ENCODE data around the gene PLCL1.
"Not testable (repeated sequence)": the region's sequence is repeated elsewhere in the genome, so short reads cannot be mapped to it uniquely, and the experiment has no call there.

The PLCL1 gene

GRCh38 chr2:197810491-197810890, 6.1 kb downstream of the PLCL1 start:
- no peaks in the 10 kb centered on the region for H3K9me3 ChIP-seq (ENCODE audit: control insufficient read depth, insufficient read depth, low read depth, low read length)
- no peaks in the 10 kb centered on the region for H3K36me3 ChIP-seq (ENCODE audit: control insufficient read depth, insufficient read depth, low read length)
- no peak overlapping the region for H3K9ac ChIP-seq (ENCODE audit: low read length)
- no peak overlapping the region for H3K4me3 ChIP-seq (ENCODE audit: low read depth, low read length)
- H3K27ac ChIP-seq (ENCODE audit: low read depth, low read length): no peak overlapping the region
- H3K27me3 ChIP-seq (ENCODE audit: control insufficient read depth, insufficient read depth, low read length): peaks cover 27% of the 10 kb centered on the region
- peaks cover under 1% of the 10 kb centered on the region; the same call in 1 of the 2 replicates for H3K4me1 ChIP-seq (ENCODE audit: control insufficient read depth, insufficient read depth, low read length)

- Histone ChIP-seq H3K4me1 (ENCODE audit: control insufficient read depth, insufficient read depth, low read length) (no peaks in the 10 kb centered on the region), H3K9ac (ENCODE audit: low read length) (no peak overlapping the region), H3K36me3 (ENCODE audit: control insufficient read depth, insufficient read depth, low read length) (no peaks in the 10 kb centered on the region), H3K27ac (ENCODE audit: low read depth, low read length) (no peak overlapping the region), H3K27me3 (ENCODE audit: control insufficient read depth, insufficient read depth, low read length) (0 out of 2 replicates have a peak, but pooled peaks cover 3% of the 10 kb centered on the region), H3K9me3 (ENCODE audit: control insufficient read depth, insufficient read depth, low read depth, low read length) (no peaks in the 10 kb centered on the region), H3K4me3 (ENCODE audit: low read depth, low read length) (no peak overlapping the region)
These were observed 8.8 kb downstream of the PLCL1 start for GRCh38 chr2:197813093-197813787.

GRCh38 chr2:197814526-197814925, 10.1 kb downstream of the PLCL1 start:
- H3K9ac ChIP-seq (ENCODE audit: low read length): no peak overlapping the region
- no peaks in the 10 kb centered on the region for H3K4me1 ChIP-seq (ENCODE audit: control insufficient read depth, insufficient read depth, low read length)
- no peak overlapping the region for H3K4me3 ChIP-seq (ENCODE audit: low read depth, low read length)
- no peaks in the 10 kb centered on the region for H3K36me3 ChIP-seq (ENCODE audit: control insufficient read depth, insufficient read depth, low read length)
- no peak overlapping the region for H3K27ac ChIP-seq (ENCODE audit: low read depth, low read length)
- no peaks in the 10 kb centered on the region for H3K9me3 ChIP-seq (ENCODE audit: control insufficient read depth, insufficient read depth, low read depth, low read length)
- no peaks in the 10 kb centered on the region for H3K27me3 ChIP-seq (ENCODE audit: control insufficient read depth, insufficient read depth, low read length)

- no peaks in the 10 kb centered on the region for H3K9me3 ChIP-seq (ENCODE audit: control insufficient read depth, insufficient read depth, low read depth, low read length)
- H3K36me3 ChIP-seq (ENCODE audit: control insufficient read depth, insufficient read depth, low read length): no peaks in the 10 kb centered on the region
- H3K27ac ChIP-seq (ENCODE audit: low read depth, low read length): no peak overlapping the region
- H3K4me3 ChIP-seq (ENCODE audit: low read depth, low read length): no peak overlapping the region
- no peak overlapping the region for H3K9ac ChIP-seq (ENCODE audit: low read length)
- H3K4me1 ChIP-seq (ENCODE audit: control insufficient read depth, insufficient read depth, low read length): 0 out of 2 replicates have a peak, but pooled peaks cover under 1% of the 10 kb centered on the region
- no peaks in the 10 kb centered on the region for H3K27me3 ChIP-seq (ENCODE audit: control insufficient read depth, insufficient read depth, low read length)
These were observed 17.3 kb downstream of the PLCL1 start for GRCh38 chr2:197821550-197822289.

- no peaks in the 10 kb centered on the region for H3K36me3 ChIP-seq (ENCODE audit: control insufficient read depth, insufficient read depth, low read length)
- no peak overlapping the region for H3K4me3 ChIP-seq (ENCODE audit: low read depth, low read length)
- 0 out of 2 replicates have a peak, but pooled peaks cover 2% of the 10 kb centered on the region for H3K4me1 ChIP-seq (ENCODE audit: control insufficient read depth, insufficient read depth, low read length)
- H3K9me3 ChIP-seq (ENCODE audit: control insufficient read depth, insufficient read depth, low read depth, low read length): no peaks in the 10 kb centered on the region
- H3K27ac ChIP-seq (ENCODE audit: low read depth, low read length): no peak overlapping the region
- H3K9ac ChIP-seq (ENCODE audit: low read length): no peak overlapping the region
- H3K27me3 ChIP-seq (ENCODE audit: control insufficient read depth, insufficient read depth, low read length): no peaks in the 10 kb centered on the region
These were observed 17.9 kb downstream of the PLCL1 start for GRCh38 chr2:197822333-197822732.

GRCh38 chr2:197827618-197828017, 23.2 kb downstream of the PLCL1 start:
- Histone ChIP-seq H3K9me3 (ENCODE audit: control insufficient read depth, insufficient read depth, low read depth, low read length) (no peaks in the 10 kb centered on the region), H3K27ac (ENCODE audit: low read depth, low read length) (no peak overlapping the region), H3K9ac (ENCODE audit: low read length) (no peak overlapping the region), H3K27me3 (ENCODE audit: control insufficient read depth, insufficient read depth, low read length) (no peaks in the 10 kb centered on the region), H3K4me3 (ENCODE audit: low read depth, low read length) (no peak overlapping the region), H3K36me3 (ENCODE audit: control insufficient read depth, insufficient read depth, low read length) (no peaks in the 10 kb centered on the region), H3K4me1 (ENCODE audit: control insufficient read depth, insufficient read depth, low read length) (0 out of 2 replicates have a peak, but pooled peaks cover 2% of the 10 kb centered on the region)

GRCh38 chr2:197828464-197829135, 24.2 kb downstream of the PLCL1 start:
- Histone ChIP-seq H3K9me3 (ENCODE audit: control insufficient read depth, insufficient read depth, low read depth, low read length) (no peaks in the 10 kb centered on the region), H3K27me3 (ENCODE audit: control insufficient read depth, insufficient read depth, low read length) (no peaks in the 10 kb centered on the region), H3K9ac (ENCODE audit: low read length) (no peak overlapping the region), H3K4me3 (ENCODE audit: low read depth, low read length) (no peak overlapping the region), H3K36me3 (ENCODE audit: control insufficient read depth, insufficient read depth, low read length) (no peaks in the 10 kb centered on the region), H3K27ac (ENCODE audit: low read depth, low read length) (no peak overlapping the region), H3K4me1 (ENCODE audit: control insufficient read depth, insufficient read depth, low read length) (0 out of 2 replicates have a peak, but pooled peaks cover 2% of the 10 kb centered on the region)

GRCh38 chr2:197834771-197835170, 30.4 kb downstream of the PLCL1 start:
- H3K9ac ChIP-seq (ENCODE audit: low read length); H3K36me3 ChIP-seq (ENCODE audit: control insufficient read depth, insufficient read depth, low read length); H3K4me3 ChIP-seq (ENCODE audit: low read depth, low read length); H3K9me3 ChIP-seq (ENCODE audit: control insufficient read depth, insufficient read depth, low read depth, low read length); H3K4me1 ChIP-seq (ENCODE audit: control insufficient read depth, insufficient read depth, low read length); H3K27me3 ChIP-seq (ENCODE audit: control insufficient read depth, insufficient read depth, low read length); H3K27ac ChIP-seq (ENCODE audit: low read depth, low read length): not testable (repeated sequence)

GRCh38 chr2:197835293-197835692, 30.9 kb downstream of the PLCL1 start:
- no peak overlapping the region for H3K9ac ChIP-seq (ENCODE audit: low read length)
- H3K4me1 ChIP-seq (ENCODE audit: control insufficient read depth, insufficient read depth, low read length): no peaks in the 10 kb centered on the region
- H3K27me3 ChIP-seq (ENCODE audit: control insufficient read depth, insufficient read depth, low read length): no peaks in the 10 kb centered on the region
- no peaks in the 10 kb centered on the region for H3K9me3 ChIP-seq (ENCODE audit: control insufficient read depth, insufficient read depth, low read depth, low read length)
- no peak overlapping the region for H3K27ac ChIP-seq (ENCODE audit: low read depth, low read length)
- no peaks in the 10 kb centered on the region for H3K36me3 ChIP-seq (ENCODE audit: control insufficient read depth, insufficient read depth, low read length)
- H3K4me3 ChIP-seq (ENCODE audit: low read depth, low read length): no peak overlapping the region

GRCh38 chr2:197838036-197838435, 33.6 kb downstream of the PLCL1 start:
- Histone ChIP-seq H3K4me3 (ENCODE audit: low read depth, low read length) (no peak overlapping the region), H3K27ac (ENCODE audit: low read depth, low read length) (no peak overlapping the region), H3K4me1 (ENCODE audit: control insufficient read depth, insufficient read depth, low read length) (no peaks in the 10 kb centered on the region), H3K9ac (ENCODE audit: low read length) (no peak overlapping the region), H3K9me3 (ENCODE audit: control insufficient read depth, insufficient read depth, low read depth, low read length) (no peaks in the 10 kb centered on the region), H3K36me3 (ENCODE audit: control insufficient read depth, insufficient read depth, low read length) (no peaks in the 10 kb centered on the region), H3K27me3 (ENCODE audit: control insufficient read depth, insufficient read depth, low read length) (no peaks in the 10 kb centered on the region)

GRCh38 chr2:197838579-197838978, 34.2 kb downstream of the PLCL1 start:
- Histone ChIP-seq H3K9me3 (ENCODE audit: control insufficient read depth, insufficient read depth, low read depth, low read length) (no peaks in the 10 kb centered on the region), H3K27ac (ENCODE audit: low read depth, low read length) (no peak overlapping the region), H3K27me3 (ENCODE audit: control insufficient read depth, insufficient read depth, low read length) (no peaks in the 10 kb centered on the region), H3K36me3 (ENCODE audit: control insufficient read depth, insufficient read depth, low read length) (no peaks in the 10 kb centered on the region), H3K4me3 (ENCODE audit: low read depth, low read length) (no peak overlapping the region), H3K9ac (ENCODE audit: low read length) (no peak overlapping the region), H3K4me1 (ENCODE audit: control insufficient read depth, insufficient read depth, low read length) (no peaks in the 10 kb centered on the region)
